Activated effector memory CD4-positive, alpha-beta T cell treated with Interleukin-2 at 50 U/mL for 16 hours (primary cell): ENCODE results near the gene NEK6.
"Not testable (repeated sequence)": the region's sequence is repeated elsewhere in the genome, so short reads cannot be mapped to it uniquely, and the experiment has no call there.

Source experiments
- DNase-seq: peaks from one replicate; pipeline ENCODE4 v3.0.0-alpha.2; 2020

Gene NEK6

GRCh38 chr9:124231095-124231737 is 26.5 kb upstream of the NEK6 start:
- DNase-seq = no peak

DNA sequence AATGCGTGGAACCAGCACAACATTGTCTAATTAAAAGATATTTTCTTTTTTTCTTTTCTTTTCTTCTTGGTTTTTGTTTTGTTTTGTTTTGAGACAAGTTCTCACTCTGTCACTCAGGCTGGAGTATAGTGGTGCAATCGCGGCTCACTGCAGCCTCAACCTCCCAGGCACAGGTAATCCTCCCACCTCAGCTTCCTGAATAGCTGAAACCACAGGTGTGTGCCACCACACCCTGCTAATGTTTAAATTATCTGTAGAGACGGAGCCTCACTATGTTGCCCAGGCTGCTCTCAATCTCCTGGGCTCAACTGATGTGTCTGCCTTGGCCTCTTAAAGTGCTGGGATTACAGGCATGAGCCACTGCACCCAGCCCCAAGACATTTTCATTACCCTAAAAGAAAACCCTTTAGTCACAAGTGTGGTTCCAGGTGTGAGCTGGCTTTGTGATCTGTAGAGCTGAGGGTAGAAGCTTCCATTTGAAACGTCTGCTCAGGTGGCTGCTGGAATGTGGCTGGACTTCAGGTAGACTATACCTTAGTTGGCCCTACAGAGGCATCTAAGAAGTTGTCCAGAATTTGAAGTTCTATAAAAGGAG is 19.1 kb upstream of the NEK6 start:
- DNase-seq = no peak

DNA sequence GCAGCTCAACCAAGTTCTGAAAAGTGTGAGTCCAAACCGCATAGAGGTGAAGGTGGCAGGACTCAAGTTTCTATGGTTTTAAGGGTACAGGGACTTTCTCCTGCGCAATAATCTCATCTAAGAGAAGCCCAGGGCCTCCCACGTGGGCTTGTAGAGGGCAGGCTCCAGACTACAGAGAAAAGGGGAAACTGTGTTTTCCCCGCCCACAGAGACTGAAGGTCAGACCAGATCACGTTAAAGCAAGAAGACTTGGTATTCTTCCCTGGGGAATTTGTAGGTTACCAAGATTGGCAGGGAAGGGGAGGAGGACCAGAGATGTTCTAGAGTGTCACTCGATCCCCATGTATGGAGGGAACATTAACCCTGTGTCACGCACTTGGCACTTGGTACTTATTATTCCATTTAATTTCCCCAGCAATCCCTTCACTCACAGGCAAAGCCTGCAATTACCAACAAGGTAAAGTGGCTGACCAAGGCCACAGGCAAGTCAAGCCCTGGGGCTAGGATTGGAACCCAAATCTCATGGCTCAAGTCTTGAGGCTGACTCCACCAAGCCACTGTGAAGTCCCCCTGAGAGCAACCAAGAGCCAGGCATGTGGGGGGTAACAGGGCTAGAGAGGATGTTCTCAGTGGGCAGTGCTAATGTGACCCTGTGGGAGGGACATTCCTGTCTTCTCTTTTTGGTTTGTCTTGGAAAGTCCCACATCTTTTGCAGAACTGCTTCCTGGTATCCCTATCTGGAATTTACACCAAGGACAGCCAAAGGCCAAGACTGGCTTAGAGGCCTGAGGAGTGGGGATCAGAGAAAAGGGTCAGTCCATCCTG is 18.3 kb upstream of the NEK6 start:
- no peak for DNase-seq

DNA sequence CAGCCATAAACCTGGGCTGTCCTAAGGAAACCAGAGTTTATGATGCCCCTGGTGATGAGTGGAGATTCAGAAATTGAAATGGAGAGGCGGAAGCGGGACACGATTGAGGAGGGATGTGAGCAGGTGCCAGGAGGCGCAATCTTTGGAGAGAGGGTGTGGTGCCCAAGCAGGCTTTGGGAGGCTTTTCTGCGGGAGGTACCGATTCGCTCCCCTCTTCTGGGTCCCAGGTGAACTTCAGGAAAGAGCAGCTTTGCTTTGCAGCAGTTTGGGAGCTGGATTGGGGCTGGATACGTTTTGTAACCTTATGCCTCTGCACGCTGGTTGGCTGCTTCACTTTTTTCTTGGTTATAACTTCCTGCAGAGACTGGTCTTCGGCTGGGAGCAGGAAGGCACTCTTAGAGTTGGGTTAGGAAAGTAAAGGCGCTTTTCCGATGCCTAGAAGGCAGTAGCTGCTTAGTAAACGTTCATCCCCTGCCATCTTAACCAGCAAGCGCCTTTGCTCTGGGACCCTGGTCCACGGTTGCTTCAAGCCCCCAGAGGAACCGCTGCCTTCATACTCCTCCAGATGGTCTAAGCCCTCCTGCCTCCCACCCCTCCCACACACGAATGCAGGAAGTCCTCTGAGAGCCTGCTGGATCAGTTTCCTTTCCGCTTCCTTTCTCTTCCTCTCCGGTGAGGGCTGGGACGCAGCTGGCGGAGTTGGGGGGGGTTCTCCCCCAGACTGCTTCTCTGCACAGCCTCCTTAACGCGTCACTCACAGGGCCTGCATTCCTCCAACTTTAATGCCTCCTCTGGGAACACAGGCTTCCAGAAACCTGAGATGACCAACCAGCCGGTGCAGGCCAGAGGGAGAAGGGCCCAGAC is 15.2 kb upstream of the NEK6 start:
- no peak for DNase-seq

DNA sequence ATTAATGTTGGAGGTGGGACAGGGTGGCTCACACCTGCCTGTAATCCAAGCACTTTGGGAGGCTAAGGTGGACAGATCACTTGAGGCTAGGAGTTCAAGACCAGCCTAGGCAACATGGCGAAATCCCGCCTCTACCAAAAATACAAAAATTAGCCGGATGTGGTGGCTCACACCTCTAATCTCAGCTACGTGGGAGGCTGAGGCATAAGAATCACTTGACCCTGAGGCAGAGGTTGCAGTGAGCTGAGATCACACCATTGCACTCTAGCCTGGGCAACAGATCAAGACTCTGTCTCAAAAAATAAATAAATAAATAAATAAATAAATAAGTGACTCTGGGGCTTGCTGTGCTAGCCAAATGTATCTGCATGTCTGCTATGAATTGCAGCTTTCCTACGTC is 10.4 kb upstream of the NEK6 start:
- DNase-seq = not testable (repeated sequence)

DNA sequence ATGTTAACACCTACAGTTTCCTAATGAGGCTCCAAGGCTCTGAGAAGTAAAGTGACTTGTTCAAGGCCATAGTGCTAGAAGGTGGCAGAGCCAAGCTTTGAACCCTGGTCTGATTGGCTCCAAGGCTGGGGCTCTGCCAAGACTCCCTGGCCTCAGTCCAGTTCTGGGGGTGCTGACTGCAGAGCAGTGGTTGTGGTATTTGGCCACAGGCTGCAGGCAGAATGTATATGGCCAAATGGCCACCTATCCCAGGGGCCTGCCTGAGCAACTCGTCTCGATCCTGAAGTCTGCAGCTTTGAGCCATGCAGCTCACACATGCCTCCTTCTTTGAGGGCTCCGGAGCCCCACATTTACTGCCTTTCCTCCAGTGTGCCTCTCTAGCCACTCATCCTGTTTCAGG is 9.7 kb upstream of the NEK6 start:
- no peak for DNase-seq

GRCh38 chr9:124248960-124249359 is 8.8 kb upstream of the NEK6 start:
- no peak for DNase-seq

- no peak for DNase-seq
Observed at GRCh38 chr9:124251204-124251603, 6.5 kb upstream of the NEK6 start.

- no peak for DNase-seq
Observed at GRCh38 chr9:124251605-124252378, 6.0 kb upstream of the NEK6 start.

GRCh38 chr9:124252878-124253277 is 4.9 kb upstream of the NEK6 start:
- not testable (repeated sequence) for DNase-seq

- no peak for DNase-seq
Observed at GRCh38 chr9:124254261-124254682, 3.5 kb upstream of the NEK6 start.

GRCh38 chr9:124255222-124255621 is 2.5 kb upstream of the NEK6 start:
- DNase-seq = no peak

- DNase-seq = no peak
Observed at GRCh38 chr9:124256517-124257069, 1.2 kb upstream of the NEK6 start.

- DNase-seq = no peak
Observed at GRCh38 chr9:124257070-124257843, 492 bp upstream of the NEK6 start.

DNA sequence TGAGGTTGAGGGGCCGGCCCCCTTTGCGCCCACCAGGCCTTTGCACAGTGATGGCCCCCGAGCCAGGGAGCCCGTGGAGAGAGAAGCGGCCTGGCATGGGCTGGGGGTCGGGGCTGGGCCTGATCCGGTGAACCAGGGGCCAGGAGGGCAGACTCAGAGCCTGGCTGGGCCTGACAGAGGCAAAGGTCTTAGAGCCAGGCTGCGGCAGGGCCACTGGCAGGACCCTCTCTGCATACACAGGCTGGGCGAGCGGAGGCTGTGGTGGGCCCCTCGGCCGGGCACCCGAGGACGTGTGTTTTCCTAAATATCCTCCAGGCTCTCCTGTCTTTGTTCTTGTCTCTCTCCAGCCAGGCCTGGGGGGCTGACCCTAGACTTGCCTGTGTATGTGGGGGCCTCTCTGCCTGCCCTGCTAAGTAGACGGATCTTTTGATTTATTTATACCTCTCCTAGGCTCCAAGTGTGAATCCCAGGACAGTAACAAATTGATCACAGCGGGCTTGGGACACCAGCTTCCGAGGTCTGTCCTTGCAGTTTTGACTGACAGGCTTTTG is 933 bp downstream of the NEK6 start:
- no peak for DNase-seq

GRCh38 chr9:124259158-124259808 is 1.5 kb downstream of the NEK6 start:
- DNase-seq = no peak

DNA sequence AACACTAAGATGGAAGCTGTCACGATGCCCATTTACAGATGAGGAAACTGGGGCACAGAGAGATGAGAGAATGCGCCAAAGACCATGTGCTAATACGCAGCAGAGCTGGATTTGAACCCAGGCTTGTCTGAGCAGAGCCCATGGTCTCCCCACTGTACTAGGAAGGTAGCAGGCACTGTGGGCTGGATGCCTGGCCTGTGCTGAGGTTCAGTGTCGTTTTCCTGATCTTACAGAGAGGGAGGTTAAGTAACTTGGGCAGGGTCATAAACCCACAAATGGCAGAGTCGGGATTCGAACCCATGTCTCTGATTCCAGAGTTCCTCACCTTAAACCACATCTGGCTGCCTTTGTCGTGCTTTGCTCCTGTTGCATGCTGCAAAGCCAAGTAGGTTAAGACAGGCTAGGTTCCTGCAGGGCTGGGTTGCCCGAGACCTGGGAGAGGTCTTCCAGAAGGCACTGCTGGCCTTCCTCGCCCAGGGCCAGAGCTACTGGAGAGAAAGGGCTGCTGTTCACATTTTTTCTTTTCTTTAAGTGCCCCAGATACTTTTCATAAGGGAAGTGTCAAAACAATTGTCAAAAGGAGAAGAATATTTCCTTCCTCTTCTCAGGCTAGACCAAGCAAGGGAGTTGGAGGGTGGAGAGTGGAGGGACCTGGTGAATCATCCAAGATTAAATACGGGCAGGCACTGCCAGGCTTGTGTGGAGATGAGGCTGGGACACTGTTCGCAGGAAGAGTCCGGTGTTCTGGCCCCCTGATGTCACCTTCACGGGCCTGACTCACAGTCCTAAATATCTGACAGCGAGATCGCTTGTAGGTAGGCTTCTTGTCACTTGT is 3.2 kb downstream of the NEK6 start:
- no peak for DNase-seq

DNA sequence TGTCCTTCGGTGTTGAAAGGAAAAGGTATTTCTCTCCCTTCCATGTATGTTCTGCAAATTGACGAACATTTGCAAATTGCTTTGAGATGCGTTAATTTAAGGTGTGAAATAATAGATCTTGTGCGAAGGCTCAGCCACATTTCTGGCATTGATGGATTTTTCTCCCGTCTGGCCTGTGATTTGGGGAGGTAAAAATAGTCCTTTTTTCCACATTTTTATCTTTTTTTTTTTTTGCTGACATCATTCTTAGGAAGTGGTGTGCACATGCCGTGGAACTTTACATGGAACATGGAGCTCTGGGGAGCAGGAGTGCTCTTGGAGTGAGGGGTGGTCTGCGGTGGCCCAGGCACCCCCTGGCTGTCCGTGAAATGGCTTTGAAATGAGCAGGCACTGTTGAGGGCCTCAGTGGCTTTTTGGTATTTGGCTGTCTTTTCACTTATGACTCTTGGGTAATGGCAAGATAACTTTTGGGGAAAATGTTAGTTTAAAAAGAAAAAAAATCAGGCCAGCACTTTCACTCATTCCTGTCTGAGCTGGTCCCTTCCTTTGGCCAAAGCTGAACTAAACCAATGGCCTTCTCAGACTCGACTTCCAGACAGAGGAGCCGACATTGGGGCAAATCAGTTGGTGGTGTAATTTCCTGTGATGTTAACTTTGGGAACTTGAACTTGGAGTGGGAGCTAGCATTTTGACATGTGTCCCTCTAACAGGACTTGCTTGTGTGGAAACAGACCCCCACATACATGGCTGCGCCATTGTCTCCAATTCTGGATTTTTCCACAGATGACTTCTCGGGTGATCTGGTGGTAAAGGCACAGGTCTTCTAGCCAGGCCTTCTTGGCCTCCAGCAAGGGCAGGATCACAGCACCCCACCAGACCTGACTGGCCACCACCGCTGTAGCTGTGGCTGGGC is 4.2 kb downstream of the NEK6 start:
- no peak for DNase-seq
